SU-DHL-6 (cell line): ENCODE results near the gene SESN1.

Source experiments
- CTCF ChIP-seq: fragments of 200-600 bp; sonication (generic); IDR thresholded peaks from one replicate; pipeline ENCODE4 v1.5.1; 2017; ENCODE audit warnings: antibody characterized with exemption, mild to moderate bottlenecking, low read length, moderate library complexity; ENCODE audit not compliant: insufficient read depth, poor library complexity, severe bottlenecking
- EZH2phosphoT487 ChIP-seq: fragments of 200-600 bp; sonication (generic), shearing (Covaris generic); conservative IDR thresholded peaks from 2 replicates; pipeline ENCODE4 v1.6.1; 2018; ENCODE audit warnings: mild to moderate bottlenecking, antibody characterized with exemption, low read length, moderate library complexity, mixed read lengths

GRCh38 chr6:109118337-109118736, 23.7 kb upstream of the SESN1 start:
- no peak for TF ChIP-seq CTCF
- TF ChIP-seq EZH2phosphoT487 = no peak
